Suppressor macrophage treated with lipopolysaccharide for 1 hour (primary cell): ENCODE measurements around the gene LRRC32.
A peak's percentile ranks its signal among the peaks of the same experiment; 100 is the strongest.
"Not testable (repeated sequence)": the region's sequence is repeated elsewhere in the genome, so short reads cannot be mapped to it uniquely, and the experiment has no call there.

Experiments
- DNase-seq, 3 donors: peaks; one replicate each; pipeline ENCODE4 v3.0.0-alpha.2; 2020 to 2022

LRRC32 gene

DNA sequence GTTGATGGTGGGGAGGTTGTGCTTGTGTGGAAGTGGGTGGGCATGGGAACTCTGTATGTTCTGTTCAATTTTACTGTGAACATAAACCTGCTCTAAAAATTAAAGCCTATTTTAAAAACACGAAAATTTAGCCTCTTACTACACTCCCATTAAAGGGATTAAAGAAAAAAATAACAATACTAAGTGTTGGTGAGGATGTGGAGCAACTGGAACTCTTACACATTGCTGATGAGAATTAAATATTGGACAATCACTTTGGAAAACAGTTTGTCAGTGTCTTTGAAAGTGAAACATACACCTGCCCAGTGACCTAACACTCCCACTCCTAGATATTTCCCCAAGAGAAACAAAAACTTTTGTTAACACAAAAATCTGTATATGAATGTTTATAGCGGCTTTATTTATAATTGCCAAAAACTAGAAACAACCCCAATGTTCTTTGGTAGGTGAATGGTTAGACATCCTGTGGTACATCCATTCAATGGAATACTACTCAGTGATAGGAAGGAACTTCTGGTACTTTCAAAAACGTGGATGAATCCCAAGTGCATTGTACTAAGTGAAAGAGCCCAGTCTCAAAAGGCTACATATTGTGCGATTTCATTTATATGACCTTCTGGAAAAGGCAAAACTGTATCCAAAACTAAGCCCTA, 23.5 kb downstream of the LRRC32 start:
- DNase-seq = no peak

DNA sequence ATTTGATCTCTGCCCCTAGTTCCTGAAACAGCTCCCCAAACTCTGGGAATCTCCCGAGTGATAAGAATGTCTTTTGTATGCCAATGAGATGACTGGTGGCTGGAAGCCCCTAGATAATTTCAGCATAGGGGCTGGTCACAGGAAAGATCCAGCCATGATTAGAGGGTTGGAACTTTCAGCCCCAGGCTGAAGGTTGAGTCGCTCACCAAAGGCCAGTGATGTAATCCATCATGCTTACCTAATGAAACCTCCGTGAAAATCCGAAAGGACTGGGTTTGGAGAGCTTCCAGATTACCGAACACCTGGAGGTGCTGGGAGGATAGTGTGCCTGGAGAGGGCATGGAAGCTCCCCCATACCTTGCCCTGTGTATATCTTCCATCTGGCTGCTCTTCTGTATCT, 26.0 kb downstream of the LRRC32 start:
- peak in 1 of 3 donors; percentile 34 for DNase-seq

DNA sequence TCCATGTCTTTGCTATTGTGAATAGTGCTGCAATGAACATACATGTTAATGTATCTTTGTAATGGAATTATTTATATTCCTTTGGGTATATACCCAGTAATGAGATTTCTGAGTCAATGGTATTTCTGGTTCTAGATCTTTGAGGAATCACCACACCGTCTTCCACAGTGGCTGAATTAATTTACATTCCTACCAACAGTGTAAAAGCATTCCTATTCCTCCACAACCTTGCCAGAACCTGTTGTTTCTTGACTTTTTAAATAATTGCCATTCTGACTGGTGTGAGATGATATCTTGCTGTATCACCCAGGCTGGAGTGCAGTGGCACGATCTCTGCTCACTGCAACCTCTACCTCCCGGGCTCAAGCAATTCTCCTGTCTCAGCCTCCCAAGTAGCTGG, 26.8 kb downstream of the LRRC32 start:
- DNase-seq = not testable (repeated sequence)

DNA sequence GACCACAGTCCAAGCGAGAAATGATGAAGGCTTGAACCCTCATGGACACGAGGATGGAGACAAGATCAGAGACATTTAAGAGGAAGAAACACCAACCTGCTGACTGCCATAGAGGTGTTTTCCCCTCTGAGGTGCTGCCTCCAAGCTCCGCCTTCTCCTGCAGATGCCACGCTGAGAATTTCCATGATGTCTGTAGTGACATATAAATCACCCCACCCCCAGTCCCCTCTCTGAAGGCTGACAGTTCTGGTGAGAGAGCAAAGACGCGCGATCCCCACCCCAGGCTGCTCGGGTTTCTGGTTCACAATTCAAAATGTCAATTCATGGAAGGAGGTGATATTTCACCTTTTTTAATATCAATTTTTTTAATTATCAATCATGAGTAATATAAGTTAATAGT, 28.2 kb downstream of the LRRC32 start:
- DNase-seq = no peak

DNA sequence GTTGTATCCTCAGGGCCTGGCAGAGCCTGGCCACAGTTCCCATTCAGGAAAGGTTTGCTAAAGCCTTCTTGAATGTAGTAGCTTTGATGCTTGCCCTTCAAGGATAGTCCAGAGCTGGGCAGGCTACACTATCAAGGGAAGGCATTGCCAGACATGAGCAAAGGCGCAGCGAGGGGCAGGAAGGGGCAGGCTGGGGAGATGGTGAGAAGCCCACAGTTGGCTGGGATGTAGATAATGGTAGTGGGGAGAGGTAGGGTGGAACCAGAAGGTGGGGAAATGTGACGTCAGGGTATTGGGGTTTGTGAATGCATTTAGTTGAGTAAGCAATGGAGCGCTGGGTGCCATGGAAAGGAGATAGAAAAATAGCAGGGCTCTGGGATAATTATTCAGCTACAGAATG, 28.6 kb downstream of the LRRC32 start:
- no peak for DNase-seq

DNA sequence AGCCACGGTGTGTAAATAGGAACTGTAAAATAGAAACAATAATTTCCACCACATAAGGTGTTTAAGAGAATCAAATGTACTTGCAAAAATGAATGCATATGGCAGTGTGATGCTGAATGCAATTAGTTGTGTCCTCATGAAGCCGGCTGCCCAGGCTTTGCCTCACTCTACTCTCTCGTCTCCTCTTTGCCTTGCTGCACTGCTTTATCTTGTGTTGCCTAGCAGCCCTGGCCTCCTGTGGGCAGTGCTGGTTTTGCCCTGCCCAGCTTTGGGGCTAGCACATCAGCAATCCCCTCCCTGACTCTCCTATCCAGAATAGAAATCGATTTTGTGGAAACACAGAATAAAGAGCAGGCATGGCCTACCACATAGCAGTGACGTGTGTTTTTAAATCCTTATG, 30.0 kb downstream of the LRRC32 start:
- no peak for DNase-seq

DNA sequence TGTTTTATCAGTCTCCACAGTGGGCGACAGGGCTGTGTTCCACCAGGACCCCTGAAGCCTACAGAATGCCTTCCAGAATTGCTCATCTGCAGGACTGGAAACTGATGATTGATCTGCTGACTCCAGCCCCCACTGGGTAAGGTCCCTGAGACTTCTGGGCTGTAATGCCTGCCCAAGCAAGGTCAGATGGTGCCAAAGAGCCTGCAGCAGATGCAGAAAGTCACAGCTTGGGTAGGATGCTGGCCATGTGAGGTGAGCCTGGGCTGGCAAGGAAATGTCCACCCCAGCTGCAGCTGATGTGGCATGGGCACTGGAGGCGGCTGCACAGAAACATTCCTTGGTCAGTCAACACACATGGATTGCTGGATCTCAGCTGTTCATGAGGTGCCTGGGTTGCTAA, 30.9 kb downstream of the LRRC32 start:
- DNase-seq = no peak

DNA sequence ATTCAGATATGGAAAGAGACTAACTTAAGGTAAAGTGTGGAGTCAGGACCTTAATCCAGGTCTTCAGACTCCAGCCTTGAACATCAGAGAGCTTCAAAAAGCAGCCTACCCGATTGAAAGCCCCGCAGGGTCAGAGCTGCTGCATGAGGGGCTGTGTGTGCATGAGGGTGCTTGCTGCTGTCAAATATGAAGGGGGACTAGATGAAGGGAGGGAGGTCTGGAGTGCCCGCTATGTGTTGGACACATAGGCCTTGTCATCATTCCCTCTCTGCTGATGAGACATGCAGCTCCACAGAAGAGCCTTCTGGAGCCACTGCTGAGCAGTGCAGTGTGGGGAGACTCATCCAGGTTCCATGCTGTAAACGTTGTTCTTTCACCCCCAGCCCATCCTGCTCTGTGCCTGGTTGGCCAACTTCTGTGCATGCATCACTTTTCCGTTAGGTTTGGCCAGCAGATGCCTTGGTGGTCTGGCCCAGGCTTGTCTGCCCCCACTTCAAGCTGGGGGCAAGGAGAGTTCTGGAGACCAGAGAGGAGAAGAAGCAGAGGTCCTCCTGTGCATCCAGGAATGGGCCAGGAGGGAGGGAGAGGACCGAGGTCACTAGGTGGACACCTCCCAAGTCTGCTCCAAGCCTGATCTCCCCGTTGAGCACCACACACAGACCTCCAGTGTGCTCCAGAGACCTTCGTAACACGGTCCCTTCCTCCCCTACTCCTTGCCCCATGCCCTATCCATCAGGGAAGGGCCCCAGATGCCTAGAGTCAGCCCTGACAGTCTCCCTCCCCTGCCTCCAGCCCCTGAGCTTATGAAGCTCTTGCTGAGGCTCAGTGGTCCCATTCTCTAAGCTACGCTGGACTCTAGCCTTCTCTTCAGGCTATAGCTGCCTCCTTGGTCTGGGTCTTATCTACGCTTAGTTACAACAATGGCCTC, 32.0 kb downstream of the LRRC32 start:
- no peak for DNase-seq

DNA sequence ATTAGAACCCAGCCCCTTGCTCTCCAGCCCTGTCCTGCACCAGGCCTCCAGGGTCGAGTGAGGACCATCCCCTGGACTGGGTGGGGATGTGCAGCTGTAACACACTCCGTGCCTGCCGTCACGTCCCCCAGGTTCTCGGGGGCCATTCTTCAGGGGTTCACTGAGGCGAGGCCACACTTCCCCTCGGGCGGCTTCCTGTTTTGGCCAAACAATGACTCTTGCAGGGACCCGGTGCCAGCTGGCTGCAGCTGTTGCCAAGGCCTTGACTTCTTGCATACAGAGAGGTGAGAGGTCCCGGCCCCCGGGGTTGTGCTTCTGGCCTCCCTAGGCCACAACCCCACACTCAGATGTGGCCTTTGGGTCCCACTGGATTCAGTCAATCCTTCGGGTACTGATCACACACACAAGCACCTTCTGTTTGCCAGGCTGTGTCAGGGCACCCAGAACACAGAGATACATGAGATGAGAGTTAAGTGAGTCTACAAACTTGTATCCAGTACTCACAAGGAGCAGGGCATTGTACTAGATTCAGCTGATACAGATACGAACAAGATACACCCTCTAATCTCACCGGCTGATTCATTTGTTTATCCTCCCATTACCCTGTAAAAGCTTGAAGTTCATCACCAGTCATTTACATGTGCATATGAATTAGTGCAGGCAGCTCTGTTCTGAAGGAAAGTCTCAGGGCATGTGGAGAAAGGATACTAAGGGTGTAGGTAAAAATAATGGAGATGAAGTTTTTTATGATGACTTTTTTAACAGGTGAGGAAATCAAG, 32.9 kb downstream of the LRRC32 start:
- peak; percentile 63 to 76 (median 66) for DNase-seq

DNA sequence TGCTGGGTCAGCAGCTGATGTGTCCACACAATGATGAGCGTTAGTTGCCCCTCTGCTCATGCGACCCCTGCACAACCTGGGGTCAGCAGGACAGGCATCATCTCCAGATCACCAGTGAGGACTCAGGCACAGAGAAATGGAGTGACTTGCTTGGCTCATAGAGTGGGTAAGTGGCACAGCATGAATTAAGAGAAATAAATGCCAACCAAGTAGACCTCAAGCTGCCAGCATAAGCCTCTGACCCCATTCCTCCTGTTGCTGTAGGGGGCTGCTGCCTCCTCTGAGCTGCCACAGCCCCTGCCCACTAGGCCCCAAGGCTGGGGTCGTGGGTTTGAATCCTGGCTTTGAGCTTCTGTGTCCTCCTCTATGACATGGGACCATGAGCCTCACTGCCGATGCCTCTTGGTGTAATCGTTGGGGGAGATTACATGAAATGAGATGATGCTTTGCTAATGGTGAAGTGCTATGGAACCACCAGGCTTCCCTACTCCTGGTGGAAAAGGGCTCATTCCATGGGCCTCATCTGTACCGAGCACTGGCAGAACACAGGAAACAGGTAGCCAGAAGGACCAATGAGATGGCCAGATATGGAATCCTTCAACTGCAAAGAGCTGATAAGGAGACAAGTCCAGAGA, 33.6 kb downstream of the LRRC32 start:
- DNase-seq = no peak

DNA sequence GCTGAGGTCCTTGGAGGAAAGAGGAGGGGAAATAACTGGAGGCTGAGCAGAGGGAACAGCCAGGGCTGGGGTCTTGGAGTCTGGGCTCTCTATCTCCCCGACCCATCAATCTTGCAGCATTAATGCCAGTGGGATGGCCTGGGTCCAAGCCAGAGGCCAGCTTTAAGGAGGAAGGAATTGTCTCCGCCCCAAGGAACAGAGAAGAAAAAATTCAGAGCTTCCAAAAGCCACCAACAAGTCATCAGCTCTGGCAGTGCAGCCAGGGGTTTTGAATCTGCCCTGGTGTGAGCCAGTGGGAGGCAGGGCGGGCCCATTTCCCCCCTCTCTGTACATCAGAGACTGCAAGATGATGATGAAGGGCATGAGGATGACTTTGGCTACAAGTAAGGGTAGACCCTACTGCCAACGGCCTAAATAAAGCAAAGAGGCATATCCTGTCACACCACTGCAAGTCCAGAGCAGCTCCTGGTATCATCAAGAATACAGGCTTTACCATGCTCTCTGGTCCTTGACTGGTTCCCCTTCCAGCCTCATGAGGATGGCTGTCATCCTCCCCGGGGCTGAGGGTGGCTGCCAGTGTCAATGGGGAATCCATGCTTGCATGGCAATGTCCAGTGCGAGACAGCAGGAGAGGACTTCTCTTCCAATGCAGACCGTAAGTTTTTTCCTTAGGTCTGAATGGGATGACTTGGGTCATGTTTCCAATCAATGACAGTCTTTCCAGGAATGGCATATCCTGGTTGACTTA, 34.4 kb downstream of the LRRC32 start:
- DNase-seq = no peak

DNA sequence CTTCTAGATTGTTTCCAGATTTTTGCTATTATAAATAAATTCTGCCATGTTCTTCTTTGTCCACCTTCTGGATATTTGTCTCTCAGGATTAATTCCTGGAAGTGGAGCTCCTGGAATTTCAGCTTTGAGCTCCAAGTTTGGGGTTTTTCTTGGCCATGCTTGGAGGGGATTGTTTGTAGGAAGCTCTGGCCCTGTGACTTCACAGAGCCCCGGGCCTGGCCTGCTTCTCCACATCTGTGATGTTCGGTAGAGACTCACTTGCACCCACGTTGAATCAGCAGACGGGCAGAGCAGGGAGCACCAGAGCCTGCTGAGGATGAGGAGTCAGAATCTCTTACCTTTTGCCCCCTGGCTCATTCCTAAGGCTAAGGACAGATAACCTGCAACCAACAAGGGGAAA, 35.7 kb downstream of the LRRC32 start:
- no peak for DNase-seq

DNA sequence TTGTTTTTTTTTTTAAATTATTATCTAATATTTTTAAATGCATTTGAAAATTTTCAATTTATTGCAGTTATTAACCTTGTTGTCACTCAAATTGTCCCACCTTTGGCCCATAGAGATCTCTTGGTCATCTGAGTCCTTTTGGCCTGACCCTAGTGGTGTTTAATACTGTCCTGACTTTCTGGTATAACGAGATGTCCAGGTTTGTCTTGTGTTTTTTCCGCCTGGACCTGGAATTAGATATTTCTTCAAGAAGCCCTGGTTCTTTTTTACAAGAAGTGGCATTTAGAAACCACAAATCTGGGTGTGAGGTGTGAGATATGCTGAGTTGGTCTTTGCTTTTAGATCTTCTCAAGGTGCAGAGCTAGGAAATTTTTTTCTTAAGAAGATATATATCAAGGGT, 38.1 kb downstream of the LRRC32 start:
- no peak for DNase-seq

DNA sequence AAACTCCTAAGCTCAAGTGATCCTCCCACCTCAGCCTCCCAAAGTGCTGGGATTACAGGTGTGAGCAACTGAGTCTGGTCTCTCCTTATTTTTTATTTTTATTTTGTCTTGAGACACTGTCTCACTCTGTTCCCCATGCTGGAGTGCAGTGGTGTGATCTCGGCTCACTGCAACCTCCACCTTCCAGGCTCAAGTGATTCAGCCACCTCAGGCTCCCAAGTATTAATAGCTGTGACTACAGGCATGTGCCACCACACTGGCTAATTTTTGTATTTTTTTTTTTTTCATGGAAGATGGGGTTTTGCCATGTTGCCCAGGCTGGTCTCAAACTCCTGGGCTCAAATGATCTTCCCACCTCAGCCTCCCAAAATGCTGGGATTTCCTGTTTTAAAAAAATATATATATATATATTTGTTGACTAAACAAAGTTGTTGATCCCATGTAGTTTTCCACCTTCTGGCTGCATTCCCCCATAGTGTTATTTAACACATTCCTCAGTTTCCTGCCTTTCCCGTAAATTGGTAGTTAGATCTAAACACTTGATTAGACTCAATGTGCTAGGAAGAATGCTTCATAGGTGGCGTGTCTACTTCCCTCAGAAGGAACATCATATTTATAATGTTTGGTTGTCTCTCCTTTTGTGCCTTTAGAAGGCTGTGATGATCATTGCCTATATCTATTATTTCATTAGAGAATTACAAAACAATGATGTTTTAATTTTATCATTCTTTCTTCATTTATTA, 38.8 kb downstream of the LRRC32 start:
- DNase-seq = peak in 2 of 3 donors; percentile 31 to 32

DNA sequence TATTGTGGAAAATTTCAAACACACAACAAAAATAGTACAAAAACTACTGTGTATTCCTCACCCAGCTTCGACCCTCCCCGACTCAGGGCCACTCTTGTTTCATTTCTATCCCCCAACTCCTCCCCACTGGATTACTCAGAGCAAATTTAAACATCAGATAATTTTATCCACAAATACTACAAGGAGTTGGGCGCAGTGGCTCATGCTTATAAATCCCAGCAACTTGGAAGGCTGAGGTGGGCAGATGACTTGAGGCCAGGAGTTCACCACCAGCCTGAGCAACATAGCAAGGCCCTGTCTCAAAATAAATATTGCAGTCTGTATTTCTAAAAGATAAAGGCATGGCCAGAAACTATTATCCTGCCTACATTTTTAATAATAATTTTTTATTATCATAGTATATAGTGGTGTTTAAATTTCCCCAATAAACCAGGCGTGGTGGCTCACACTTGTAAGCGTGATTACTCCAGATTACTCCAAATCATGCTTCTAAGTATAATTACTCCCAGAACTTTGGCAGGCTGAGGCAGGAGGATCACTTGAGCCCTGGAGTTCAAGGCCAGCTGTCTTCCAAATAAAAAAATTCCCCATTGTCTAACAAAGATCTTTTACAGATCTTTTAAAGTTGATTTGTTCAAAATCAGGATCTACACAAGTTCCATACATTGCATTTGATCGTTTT, 39.8 kb downstream of the LRRC32 start:
- no peak for DNase-seq

DNA sequence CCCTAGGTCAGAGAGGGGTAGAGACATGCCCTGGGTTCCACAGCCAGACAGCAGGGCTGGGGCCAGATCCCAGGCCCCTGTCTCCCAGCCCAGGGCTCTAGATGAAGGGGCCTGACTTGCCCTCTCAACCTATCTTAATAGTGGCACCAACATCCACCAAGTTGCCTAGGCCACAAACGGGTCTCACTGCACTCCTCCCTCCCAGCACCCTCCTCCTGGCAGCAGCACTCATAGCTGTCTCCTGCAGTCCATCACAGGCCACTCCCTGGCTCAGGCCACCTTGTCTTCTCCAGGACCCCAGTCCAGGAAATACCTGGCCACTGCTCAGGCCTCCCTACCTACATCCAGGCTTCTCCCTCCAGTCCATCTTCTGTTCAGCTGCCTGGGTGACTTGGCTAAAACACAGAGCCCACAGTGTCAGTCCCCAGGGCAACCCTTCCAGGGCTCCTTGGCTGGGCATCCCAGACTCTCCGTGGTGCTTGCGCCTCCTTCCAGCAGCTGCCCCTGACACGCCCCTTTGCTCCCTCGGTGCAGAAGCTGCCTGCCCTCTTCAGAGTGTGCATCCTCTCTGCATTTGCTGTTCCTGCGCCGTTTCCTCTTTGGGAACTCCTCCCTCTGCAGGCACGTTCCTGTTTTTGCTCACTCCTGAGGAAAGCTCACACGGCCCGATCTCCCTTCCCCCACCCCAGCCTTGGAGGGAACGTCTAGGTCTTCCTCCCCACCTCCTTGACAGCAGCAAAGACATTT, 40.5 kb downstream of the LRRC32 start:
- peak; percentile 95 to 98 (median 95) for DNase-seq

DNA sequence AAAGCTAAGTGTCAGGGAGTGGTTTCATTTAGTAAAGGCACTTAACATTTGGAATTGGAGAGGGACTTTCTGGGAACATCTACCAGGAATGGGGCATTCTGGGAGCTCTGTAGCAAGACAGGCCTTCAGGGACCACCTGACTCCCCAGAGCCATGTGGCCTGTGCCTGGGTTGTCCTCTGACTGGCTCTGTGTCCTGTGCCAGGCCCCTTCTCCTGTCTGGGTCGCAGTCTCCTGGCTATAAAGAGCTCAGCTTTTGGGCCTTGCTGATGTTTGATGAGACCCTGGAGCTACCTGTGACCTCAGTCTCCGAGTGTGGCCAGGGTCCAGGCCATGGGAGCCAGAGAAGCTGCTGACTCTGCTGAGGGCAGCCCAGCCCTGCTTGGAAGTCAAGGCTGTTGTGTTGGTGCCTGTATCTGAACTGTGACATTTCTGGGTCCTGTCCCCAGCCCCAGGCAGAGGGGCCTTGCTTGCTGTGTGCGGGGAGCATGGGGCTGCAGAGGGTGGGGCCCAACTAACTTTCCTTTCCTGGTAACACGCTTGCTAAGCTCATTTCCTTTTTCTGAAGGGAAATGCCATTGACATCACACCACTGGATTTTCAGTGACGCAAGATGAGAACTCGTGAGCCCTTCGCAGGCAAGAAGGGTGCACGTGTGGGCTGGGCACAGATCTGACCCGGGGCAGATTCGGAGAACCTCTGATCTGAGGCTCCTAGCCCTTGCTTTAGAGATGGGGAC, 41.3 kb downstream of the LRRC32 start:
- peak; percentile 95 to 99 (median 99) for DNase-seq

DNA sequence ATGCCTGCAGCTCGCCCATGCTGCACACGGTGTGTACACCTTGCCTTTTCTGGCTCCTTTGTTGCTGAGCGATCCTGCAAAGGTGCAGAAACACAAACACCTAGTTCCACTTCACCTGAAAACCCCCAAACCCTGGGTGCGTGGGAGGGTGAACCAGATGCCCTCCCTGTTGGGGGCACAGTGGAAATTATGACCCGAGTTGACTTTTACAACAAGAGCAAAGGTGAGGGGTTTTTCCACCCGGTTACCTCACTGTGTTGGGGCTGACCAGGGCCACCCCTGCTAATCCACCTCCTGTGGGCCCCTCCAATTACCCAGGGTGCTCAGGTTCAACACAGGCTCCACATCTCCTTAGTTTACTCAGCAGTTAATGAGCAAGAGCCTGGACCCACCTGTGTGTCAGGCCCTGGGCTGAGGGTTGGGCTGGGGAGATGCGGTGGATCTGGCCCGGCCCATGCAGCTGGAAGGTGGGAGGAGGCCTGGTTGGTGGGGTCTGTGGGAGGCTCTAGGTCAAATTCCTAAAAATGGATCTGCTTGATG, 42.1 kb downstream of the LRRC32 start:
- no peak for DNase-seq

DNA sequence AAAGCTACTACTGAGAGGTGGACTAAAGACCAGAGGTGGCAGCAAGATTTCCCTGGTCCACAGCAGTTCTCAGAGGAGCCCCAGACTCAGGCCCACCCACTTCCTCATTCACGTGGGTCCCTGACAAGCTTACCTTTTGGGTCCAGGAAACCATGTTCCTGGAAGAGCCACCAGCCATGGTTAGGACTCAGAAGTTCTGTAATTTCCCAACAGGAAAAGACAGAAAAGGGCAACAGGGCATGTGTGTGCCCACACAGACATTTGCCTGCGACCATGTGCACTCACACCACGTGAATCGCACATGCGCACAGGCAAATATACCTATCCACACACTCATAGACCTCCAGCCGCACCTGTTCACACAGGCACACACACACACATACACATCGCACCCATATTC, 42.9 kb downstream of the LRRC32 start:
- peak; percentile 47 to 75 (median 56) for DNase-seq
